OCI-LY1 (cell line): ENCODE measurements around the gene NUDT14.

ENCODE experiments used
- H2AFZ ChIP-seq: fragments of 200-600 bp; sonication (generic), shearing (Covaris generic); 2 replicates; pipeline ENCODE4 v1.6.0; 2014; ENCODE audit warnings: antibody characterized with exemption, mild to moderate bottlenecking, low read length
- H3F3A ChIP-seq: fragments of 200-600 bp; sonication (generic), shearing (Covaris generic); 2 replicates; pipeline ENCODE4 v1.6.0; 2014; ENCODE audit warnings: mild to moderate bottlenecking, antibody characterized with exemption, low read length, moderate library complexity; ENCODE audit not compliant: insufficient read depth
- H3K27ac ChIP-seq: fragments of 200-600 bp; sonication (generic); 2 replicates; pipeline ENCODE4 v1.5.1; 2014; ENCODE audit warnings: low read length, mixed run types, mild to moderate bottlenecking, low read depth; ENCODE audit not compliant: poor library complexity, severe bottlenecking
- H3K27me3 ChIP-seq: fragments of 200-600 bp; sonication (generic); 2 replicates; pipeline ENCODE4 v1.6.0; 2014; ENCODE audit warnings: antibody characterized with exemption, mild to moderate bottlenecking, low read length, moderate library complexity; ENCODE audit not compliant: insufficient read depth
- H3K36me3 ChIP-seq: fragments of 200-600 bp; sonication (generic); 2 replicates; pipeline ENCODE4 v1.6.1; 2014; ENCODE audit warnings: mild to moderate bottlenecking, antibody characterized with exemption, low read length, moderate library complexity, mixed read lengths; ENCODE audit not compliant: insufficient read depth
- H3K4me1 ChIP-seq: fragments of 200-600 bp; sonication (generic); 2 replicates; pipeline ENCODE4 v1.5.1; 2014; ENCODE audit warnings: mild to moderate bottlenecking, low read length, moderate library complexity; ENCODE audit not compliant: insufficient read depth, severe bottlenecking
- H3K4me2 ChIP-seq: fragments of 200-600 bp; sonication (generic), shearing (Covaris generic); 2 replicates; pipeline ENCODE4 v1.6.1; 2014; ENCODE audit warnings: low read length
- H3K4me3 ChIP-seq: fragments of 200-600 bp; sonication (generic); 2 replicates; pipeline ENCODE4 v1.5.1; 2014; ENCODE audit warnings: low read length, low read depth, mild to moderate bottlenecking, mixed read lengths; ENCODE audit not compliant: poor library complexity, severe bottlenecking
- H3K79me2 ChIP-seq: fragments of 200-600 bp; shearing (Covaris generic); 2 replicates; pipeline ENCODE4 v1.6.1; 2016; ENCODE audit warnings: mixed run types, low read length, mixed read lengths; ENCODE audit not compliant: insufficient read depth
- H3K9ac ChIP-seq: fragments of 200-600 bp; sonication (generic), shearing (Covaris generic); 2 replicates; pipeline ENCODE4 v1.6.1; 2014; ENCODE audit warnings: mild to moderate bottlenecking, low read length, mixed read lengths
- H3K9me2 ChIP-seq: fragments of 200-600 bp; sonication (generic), shearing (Covaris generic); 2 replicates; pipeline ENCODE4 v1.6.1; 2014; ENCODE audit warnings: low read depth, mild to moderate bottlenecking, low read length, mixed read lengths
- H3K9me3 ChIP-seq: fragments of 200-600 bp; shearing (Covaris generic); 2 replicates; pipeline ENCODE4 v1.6.1; 2014; ENCODE audit warnings: low read length, mixed read lengths
- H4K20me1 ChIP-seq: fragments of 200-600 bp; sonication (generic), shearing (Covaris generic); 2 replicates; pipeline ENCODE4 v1.6.0; 2016; ENCODE audit warnings: mild to moderate bottlenecking, low read length; ENCODE audit not compliant: insufficient read depth
- EZH2 ChIP-seq: fragments of 200-600 bp; sonication (generic), shearing (Covaris generic); IDR thresholded peaks from 2 replicates; pipeline ENCODE4 v1.8.0; 2017; ENCODE audit warnings: borderline replicate concordance, mixed run types, mild to moderate bottlenecking, antibody characterized with exemption, low read length, moderate library complexity, mixed read lengths
- TF ChIP-seq, protein P1 (sequence below): fragments of 200-600 bp; sonication (generic), shearing (Covaris generic); IDR thresholded peaks from 2 replicates; pipeline ENCODE4 v1.5.1; 2017; ENCODE audit warnings: mild to moderate bottlenecking, antibody characterized with exemption, low read length, moderate library complexity, mixed read lengths

Gene NUDT14

DNA sequence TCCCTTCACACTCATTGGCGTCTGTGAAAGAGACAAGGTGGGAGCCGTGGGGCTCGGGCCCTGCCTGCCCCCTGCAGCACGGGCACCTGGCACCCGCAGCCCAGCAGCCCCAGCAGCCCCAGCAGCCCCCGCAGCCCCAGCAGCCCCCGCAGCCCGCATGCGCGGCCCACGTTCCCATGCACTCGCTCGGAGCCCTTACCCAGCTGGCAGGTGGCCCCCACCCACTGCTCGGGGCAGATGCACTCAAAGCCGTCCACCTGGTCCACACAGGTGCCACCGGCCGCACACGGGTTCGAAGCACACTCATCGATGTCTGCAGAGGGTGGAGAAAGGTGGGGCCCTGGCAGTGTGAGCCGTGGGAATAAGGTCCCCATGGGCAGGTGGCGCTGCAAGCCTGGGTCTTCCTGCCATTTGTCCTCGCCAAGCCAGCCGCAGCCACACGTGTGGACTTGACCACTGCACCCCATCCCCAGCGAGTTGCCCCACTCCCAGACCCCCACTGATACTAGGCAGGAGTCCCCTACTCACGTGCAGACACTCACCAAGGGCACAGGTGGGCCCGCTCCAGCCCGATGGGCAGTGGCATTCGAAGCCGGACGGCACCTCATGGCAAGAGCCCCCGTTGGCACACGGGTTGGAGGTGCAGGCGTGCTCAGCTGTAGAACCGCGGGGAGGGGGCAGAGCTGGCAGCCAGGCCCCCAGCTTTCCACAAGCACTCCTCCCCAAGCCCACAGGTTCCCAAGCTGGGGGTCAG lies 29.9 kb downstream of the NUDT14 start:
- H2AFZ ChIP-seq, result no peak overlapping the region
- no peak overlapping the region for H3K4me2 ChIP-seq
- peaks cover 4% of the 10 kb centered on the region; the same call in 1 of the 2 replicates for H3K27me3 ChIP-seq
- H3K36me3 ChIP-seq, result no peaks in the 10 kb centered on the region
- no peak overlapping the region for H3K9ac ChIP-seq
- TF ChIP-seq EZH2, result no peak
- TF ChIP-seq, protein P1, sequence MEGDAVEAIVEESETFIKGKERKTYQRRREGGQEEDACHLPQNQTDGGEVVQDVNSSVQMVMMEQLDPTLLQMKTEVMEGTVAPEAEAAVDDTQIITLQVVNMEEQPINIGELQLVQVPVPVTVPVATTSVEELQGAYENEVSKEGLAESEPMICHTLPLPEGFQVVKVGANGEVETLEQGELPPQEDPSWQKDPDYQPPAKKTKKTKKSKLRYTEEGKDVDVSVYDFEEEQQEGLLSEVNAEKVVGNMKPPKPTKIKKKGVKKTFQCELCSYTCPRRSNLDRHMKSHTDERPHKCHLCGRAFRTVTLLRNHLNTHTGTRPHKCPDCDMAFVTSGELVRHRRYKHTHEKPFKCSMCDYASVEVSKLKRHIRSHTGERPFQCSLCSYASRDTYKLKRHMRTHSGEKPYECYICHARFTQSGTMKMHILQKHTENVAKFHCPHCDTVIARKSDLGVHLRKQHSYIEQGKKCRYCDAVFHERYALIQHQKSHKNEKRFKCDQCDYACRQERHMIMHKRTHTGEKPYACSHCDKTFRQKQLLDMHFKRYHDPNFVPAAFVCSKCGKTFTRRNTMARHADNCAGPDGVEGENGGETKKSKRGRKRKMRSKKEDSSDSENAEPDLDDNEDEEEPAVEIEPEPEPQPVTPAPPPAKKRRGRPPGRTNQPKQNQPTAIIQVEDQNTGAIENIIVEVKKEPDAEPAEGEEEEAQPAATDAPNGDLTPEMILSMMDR, result peak; percentile 12; the same call in 1 of the 2 replicates
- no peaks in the 10 kb centered on the region for H3K9me2 ChIP-seq
- no peaks in the 10 kb centered on the region for H4K20me1 ChIP-seq
- H3K27ac ChIP-seq, result no peak overlapping the region
- H3K4me1 ChIP-seq, result no peaks in the 10 kb centered on the region
- H3F3A ChIP-seq, result no peaks in the 10 kb centered on the region
- H3K79me2 ChIP-seq, result no peaks in the 10 kb centered on the region
- no peak overlapping the region for H3K4me3 ChIP-seq
- H3K9me3 ChIP-seq, result no peaks in the 10 kb centered on the region

DNA sequence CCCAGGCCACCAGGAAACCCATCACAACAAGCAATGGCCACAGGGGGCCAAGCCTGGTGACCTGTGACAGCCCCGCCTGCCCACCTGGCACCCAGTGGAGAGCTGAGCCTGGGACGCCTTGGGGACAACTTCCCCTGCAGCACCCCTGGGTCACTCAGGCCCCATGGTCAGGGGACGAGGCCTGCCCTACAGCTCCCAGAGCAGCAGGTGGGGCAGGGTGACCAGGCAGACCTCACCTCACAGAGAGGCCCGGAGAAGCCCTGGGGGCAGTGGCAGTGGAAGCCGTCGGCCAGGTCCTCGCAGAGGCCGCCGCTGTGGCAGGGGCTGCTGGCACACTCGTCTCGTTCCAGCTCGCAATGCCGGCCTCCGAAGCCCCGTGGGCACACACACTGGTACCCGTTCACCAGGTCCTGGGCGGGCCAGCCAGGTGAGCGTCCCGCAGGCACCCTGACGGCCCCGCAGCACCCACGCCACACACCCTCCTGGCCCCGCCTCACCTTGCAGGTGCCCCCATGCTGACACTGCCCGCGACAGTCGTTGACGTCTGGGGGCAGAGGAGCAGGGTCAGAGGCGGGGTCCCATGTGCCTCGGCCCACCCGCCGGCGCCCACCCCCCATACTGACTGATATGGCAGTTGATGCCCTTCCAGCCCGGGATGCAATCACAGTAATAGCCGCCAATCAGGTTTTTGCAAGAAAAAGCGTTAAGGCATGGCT lies 30.6 kb downstream of the NUDT14 start:
- no peaks in the 10 kb centered on the region for H3K9me3 ChIP-seq
- H4K20me1 ChIP-seq, result no peaks in the 10 kb centered on the region
- no peaks in the 10 kb centered on the region for H3F3A ChIP-seq
- H3K79me2 ChIP-seq, result no peaks in the 10 kb centered on the region
- H3K36me3 ChIP-seq, result no peaks in the 10 kb centered on the region
- no peak overlapping the region for H2AFZ ChIP-seq
- no peak overlapping the region for H3K4me2 ChIP-seq
- H3K4me1 ChIP-seq, result no peaks in the 10 kb centered on the region
- no peak overlapping the region for H3K4me3 ChIP-seq
- TF ChIP-seq, protein P1, result no peak
- no peak for TF ChIP-seq EZH2
- H3K27me3 ChIP-seq, result peaks cover 4% of the 10 kb centered on the region; the same call in 1 of the 2 replicates
- no peak overlapping the region for H3K9ac ChIP-seq
- H3K9me2 ChIP-seq, result no peaks in the 10 kb centered on the region
- H3K27ac ChIP-seq, result no peak overlapping the region

DNA sequence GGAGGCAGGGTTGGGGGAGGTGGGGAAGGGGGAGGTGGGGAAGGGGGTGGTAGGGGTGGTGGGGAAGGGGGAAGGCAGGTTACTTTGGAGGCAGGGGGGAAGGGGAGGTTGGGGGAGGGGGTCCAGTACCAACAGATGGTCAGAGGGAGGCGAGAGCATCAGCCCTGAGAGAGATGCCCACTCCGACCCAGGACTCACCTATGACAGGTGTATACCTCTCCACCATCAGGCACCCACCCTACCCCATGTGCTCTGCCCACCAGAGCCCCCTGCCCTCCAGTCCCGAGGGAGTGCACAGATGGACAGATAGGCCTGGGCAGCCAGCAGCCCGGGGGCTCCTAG lies 31.1 kb downstream of the NUDT14 start:
- Histone ChIP-seq H3K36me3 (no peaks in the 10 kb centered on the region), H3K4me3 (no peak overlapping the region), H3K9me3 (no peaks in the 10 kb centered on the region), H3K27ac (no peak overlapping the region), H3K27me3 (peaks cover 4% of the 10 kb centered on the region; the same call in 1 of the 2 replicates), H3K9me2 (no peaks in the 10 kb centered on the region), H3K4me1 (no peaks in the 10 kb centered on the region), H3K4me2 (no peak overlapping the region), H3K9ac (no peak overlapping the region), H3K79me2 (no peaks in the 10 kb centered on the region), H4K20me1 (no peaks in the 10 kb centered on the region), H3F3A (no peaks in the 10 kb centered on the region), H2AFZ (no peak overlapping the region)
- TF ChIP-seq EZH2, result no peak
- TF ChIP-seq, protein P1, result no peak
